K562 (cell line): Measurements from ENCODE around the gene ASS1. TPM values are rescaled to one million over a fixed set of nuclear protein-coding genes. Genes with fewer than 3 reads are reported as not detected.

Experiments used
- MEIS2 ChIP-seq: fragments of 450-650 bp; IDR thresholded peaks from 2 replicates; pipeline ENCODE4 v1.6.1; 2014; ENCODE audit warnings: mild to moderate bottlenecking; ENCODE audit not compliant: partially characterized antibody
- MXD1 ChIP-seq: fragments of 250-450 bp; sonication (Bioruptor Pico); IDR thresholded peaks from 2 replicates; pipeline ENCODE4 v1.8.0; 2021; ENCODE audit warnings: borderline replicate concordance, mild to moderate bottlenecking, moderate library complexity; ENCODE audit not compliant: poor library complexity, severe bottlenecking
- RERE ChIP-seq: sonication (generic); formaldehyde crosslinking; IDR thresholded peaks from 2 replicates; pipeline ENCODE4 v1.8.0; 2023; ENCODE audit warnings: missing genetic modification reagents, mild to moderate bottlenecking, borderline replicate concordance
- polyA plus RNA-seq, 8 experiments: library from polyadenylated mRNA; depleted of rRNA in 4 of 8; stranded (reverse) in 5 of 8; unstranded in 3 of 8; fragments of >200 nt; fragmentation: Nextera tagmentation in 2 of 8; fragmentation: Illumina TruSeq in 1 of 8; extraction: Ambion mirVana in 2 of 8; extraction: Trizol in 1 of 8; gene quantifications; 2 replicates each; pipeline versions ENCODE4 v1.2.1 to v1.2.3, GENCODE V29; 2011 to 2014; ENCODE audit warnings: inconsistent platforms in 1 of 8, missing spikeins in 1 of 8
- total RNA-seq, 7 experiments: library from RNA; depleted of rRNA in 6 of 7; stranded (reverse); fragments of >200 nt in 6 of 7; fragmentation: Illumina TruSeq in 2 of 7; extraction: Trizol in 2 of 7; gene quantifications; 2 replicates each; pipeline versions ENCODE4 v1.2.1 to v1.2.3, GENCODE V29; 2011 to 2021; ENCODE audit warnings: low replicate concordance in 1 of 7

The ASS1 gene
- total and polyA plus RNA-seq, 9 of the 15 experiments (the other 6 are each of a cell fraction or from before 2014, with no cell fraction given): 1.5 to 5.7 (median 3.7) TPM

GRCh38 chr9:130487500-130487899 is 42.7 kb downstream of the ASS1 start (continued):
- TF ChIP-seq RERE (no peak), MEIS2 (no peak), MXD1 (CRISPR knock-in tag) (no peak)
- TF ChIP-seq, all 486 proteins: peak for 0
